ENCODE measurements around the gene ISY1. TPM values are rescaled to one million over a fixed set of nuclear protein-coding genes. Genes with fewer than 3 reads are reported as not detected.

Gene ISY1
- total and polyA plus RNA-seq, 7 donors, result 18.0 to 31.2 (median 25.2) TPM

DNA sequence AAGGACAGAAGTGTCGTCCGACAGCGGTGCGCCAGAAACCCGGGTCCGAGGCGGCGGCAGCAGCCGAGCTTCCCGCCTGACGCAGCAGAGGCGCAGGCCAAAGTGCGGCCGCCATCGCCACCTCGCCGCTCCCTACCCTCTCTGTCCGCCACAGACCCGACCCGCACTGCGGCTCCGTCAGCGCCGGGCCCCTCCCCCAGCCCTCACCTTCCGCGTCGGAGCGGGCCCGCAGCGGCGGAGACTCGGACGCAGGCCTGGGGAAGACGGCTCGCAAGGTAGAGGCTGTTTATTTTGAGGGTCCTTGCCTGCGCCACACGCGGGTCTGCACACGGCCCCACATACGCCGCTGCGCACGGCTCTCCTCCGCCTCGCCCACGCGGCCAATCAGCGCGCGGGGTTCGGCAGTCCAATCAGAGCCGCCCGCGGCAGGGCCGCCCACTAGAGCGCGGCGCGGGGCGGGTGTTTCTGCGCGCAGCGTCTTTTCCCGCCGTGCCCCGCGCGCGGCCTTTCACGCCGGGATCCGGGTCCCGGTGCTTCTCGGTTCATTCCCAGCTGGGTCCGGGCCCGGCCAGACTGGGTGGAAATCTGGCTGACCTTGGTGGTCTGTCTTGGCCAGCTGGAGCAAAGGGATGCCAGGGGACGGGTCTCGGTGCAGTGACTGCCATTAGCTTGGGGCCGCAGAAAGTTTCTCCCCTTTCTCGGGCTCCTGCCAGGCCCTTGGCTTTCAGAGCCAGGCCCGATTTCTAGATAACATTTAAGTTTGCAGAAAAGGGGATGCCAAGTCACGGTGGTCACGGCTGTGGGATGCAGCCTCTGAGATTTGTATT lies 22.9 kb upstream of the ISY1 start, which contains the start of gene CNBP:
CNBP (minus strand) TSS at position 328 of the 827 bp plus-strand sequence. CDS start 12,139 bp downstream, outside the sequence.
- intact Hi-C loops (cut with DNase I), result loop anchor here (1.0 to 5.0 kb wide), 3 partner anchors 22 to 131 kb away; partner anchors contain the start of gene ISY1
- peak; percentile 96 for DNase-seq
- Histone ChIP-seq H3K27me3 (no peaks in the 10 kb centered on the region), H3K4me3 (peak within 1 kb of the TSS; percentile 82 to 97 (median 92)), H3K9me3 (no peaks in the 10 kb centered on the region), H3K36me3 (peaks cover 0 to 5% (median 4%) of the 10 kb centered on the region in 4 donors), H3K27ac (peak within 1 kb of the TSS; percentile 99), H3K4me1 (peaks cover 0 to 58% (median 46%) of the 10 kb centered on the region in 4 donors)
- TF ChIP-seq EP300 (IDR thresholded peaks at IDR 0.05) (peak in 1 of 4 donors; percentile 9), POLR2AphosphoS5 (IDR thresholded peaks at IDR 0.05) (peak; percentile 99 to 100 (median 100)), POLR2A (IDR thresholded peaks at IDR 0.05) (peak; percentile 97)
- TF ChIP-seq, protein P1, sequence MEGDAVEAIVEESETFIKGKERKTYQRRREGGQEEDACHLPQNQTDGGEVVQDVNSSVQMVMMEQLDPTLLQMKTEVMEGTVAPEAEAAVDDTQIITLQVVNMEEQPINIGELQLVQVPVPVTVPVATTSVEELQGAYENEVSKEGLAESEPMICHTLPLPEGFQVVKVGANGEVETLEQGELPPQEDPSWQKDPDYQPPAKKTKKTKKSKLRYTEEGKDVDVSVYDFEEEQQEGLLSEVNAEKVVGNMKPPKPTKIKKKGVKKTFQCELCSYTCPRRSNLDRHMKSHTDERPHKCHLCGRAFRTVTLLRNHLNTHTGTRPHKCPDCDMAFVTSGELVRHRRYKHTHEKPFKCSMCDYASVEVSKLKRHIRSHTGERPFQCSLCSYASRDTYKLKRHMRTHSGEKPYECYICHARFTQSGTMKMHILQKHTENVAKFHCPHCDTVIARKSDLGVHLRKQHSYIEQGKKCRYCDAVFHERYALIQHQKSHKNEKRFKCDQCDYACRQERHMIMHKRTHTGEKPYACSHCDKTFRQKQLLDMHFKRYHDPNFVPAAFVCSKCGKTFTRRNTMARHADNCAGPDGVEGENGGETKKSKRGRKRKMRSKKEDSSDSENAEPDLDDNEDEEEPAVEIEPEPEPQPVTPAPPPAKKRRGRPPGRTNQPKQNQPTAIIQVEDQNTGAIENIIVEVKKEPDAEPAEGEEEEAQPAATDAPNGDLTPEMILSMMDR (IDR thresholded peaks at IDR 0.05), result no peak
- 0% methylated on average over 83 of the region's 83 CpGs for WGBS, 2 donors

DNA sequence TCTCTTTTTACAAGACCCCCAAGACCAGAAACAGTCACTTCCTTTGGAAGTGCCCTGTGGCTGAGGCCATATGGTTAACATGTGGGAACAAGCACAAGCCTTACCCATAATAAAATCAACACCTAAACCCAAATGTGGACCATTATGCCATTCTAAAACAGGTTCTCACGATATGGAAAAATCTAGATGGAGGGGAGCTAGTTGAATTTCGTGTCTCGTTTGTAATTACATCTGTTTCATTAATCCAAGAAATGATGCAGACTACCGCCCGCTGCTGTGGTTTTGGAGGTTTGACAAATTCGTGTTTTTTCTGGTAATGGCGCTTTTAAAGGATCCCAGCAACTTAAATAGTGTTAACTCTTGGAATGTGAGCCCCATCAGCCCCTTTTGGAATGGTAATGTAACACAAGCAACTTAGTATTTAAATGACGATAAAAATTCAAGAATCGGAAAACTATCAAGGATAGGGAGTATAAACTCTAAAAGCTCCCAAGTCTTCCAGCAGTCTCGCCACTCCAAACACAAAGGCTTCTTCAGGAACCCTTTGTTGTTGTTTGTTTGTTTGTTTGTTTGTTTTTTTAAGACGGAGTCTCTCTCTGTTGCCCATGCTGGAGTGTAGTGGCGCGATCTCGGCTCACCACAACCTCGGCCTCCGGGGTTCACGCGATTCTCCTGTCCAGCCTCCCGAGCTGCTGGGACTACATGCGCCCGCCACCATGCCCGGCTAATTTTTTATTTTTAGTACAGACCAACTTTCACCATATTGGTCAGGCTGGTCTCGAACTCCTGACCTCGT lies 21.7 kb upstream of the ISY1 start:
- no peaks in the 10 kb centered on the region for H3K27me3 ChIP-seq
- H3K4me1 ChIP-seq, result peaks cover 0 to 70% (median 56%) of the 10 kb centered on the region in 4 donors
- WGBS, 2 donors, result 0 to 1% methylated on average over 24 of the region's 24 CpGs
- H3K9me3 ChIP-seq, result no peaks in the 10 kb centered on the region
- peaks cover 0 to 17% (median 5%) of the 10 kb centered on the region in 4 donors for H3K36me3 ChIP-seq
- intact Hi-C loops (cut with DNase I), result loop anchor here (1.0 to 5.0 kb wide), 4 partner anchors 21 to 132 kb away; partner anchors contain the start of gene ISY1
- TF ChIP-seq POLR2A (IDR thresholded peaks at IDR 0.05) (no peak), POLR2AphosphoS5 (IDR thresholded peaks at IDR 0.05) (peak in 1 of 4 donors; percentile 11)
- TF ChIP-seq, protein P1 (IDR thresholded peaks at IDR 0.05), result no peak
- no peak for DNase-seq
- H3K4me3 ChIP-seq, result peak overlapping the region; percentile 82 to 97 (median 92)
- peak overlapping the region; percentile 99 for H3K27ac ChIP-seq

DNA sequence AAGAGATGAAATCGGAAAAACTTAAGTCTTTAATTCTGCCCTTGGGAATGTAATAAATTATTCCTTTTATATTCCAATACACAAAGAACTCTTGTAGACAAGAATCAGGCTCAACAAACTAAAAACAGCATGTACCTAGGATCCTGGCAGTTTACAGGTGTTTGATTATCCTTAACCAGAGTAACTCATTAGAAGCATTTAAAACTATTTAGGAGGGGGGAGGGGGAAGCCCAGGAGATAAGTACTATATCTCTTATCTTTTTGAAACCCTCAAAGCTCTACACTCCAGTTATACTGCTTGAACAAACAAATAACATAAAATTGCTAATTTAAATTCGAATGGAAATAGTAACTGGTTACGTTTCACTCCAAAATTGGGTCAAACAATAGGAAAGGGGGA lies 21.0 kb upstream of the ISY1 start:
- no peaks in the 10 kb centered on the region for H3K9me3 ChIP-seq
- intact Hi-C loops (cut with DNase I), result loop anchor here (1.0 to 5.0 kb wide), 3 partner anchors 45 to 133 kb away; no protein-coding TSS in a partner anchor
- WGBS, 2 donors, result 18 to 22% methylated on average over 3 of the region's 3 CpGs
- peaks cover 0 to 78% (median 64%) of the 10 kb centered on the region in 4 donors for H3K4me1 ChIP-seq
- H3K4me3 ChIP-seq, result peak overlapping the region; percentile 82 to 97 (median 92)
- peaks cover 0 to 21% (median 7%) of the 10 kb centered on the region in 4 donors for H3K36me3 ChIP-seq
- TF ChIP-seq, protein P1 (IDR thresholded peaks at IDR 0.05), result no peak
- no peak for TF ChIP-seq EP300 (IDR thresholded peaks at IDR 0.05)
- no peak for TF ChIP-seq POLR2A (IDR thresholded peaks at IDR 0.05)
- TF ChIP-seq POLR2AphosphoS5 (IDR thresholded peaks at IDR 0.05), result no peak
- peak overlapping the region; percentile 99 for H3K27ac ChIP-seq
- DNase-seq, result no peak
- H3K27me3 ChIP-seq, result no peaks in the 10 kb centered on the region

DNA sequence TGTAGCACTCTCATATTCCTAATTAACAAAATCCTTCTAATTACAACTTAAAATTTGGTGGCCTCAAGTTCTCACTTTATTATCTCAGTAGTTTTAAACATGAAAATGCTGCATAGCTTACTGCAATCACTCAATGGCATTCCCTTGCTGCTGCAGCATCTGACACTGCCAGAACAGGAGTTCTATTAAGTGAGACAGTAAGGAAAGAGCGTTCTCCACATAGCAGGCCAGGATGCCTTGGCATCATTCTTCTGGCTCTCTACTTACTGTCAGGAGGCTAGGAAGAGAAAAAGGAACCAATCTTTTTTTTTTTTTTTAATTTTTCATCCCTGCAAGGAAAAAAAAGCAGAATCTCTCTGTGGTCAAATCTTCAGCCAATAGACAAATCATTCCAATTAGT lies 19.6 kb upstream of the ISY1 start:
- intact Hi-C loops (cut with DNase I), result loop anchor here (5.0 kb wide), 1 partner anchor 47 kb away; no protein-coding TSS in a partner anchor
- WGBS, 2 donors, result 34 to 51% methylated on average over 1 of the region's 1 CpG
- H3K4me3 ChIP-seq, result peak overlapping the region in 3 of 4 donors; percentile 10 to 87 (median 82)

More for the DNA sequence above, 19.6 kb upstream of the ISY1 start:
- Histone ChIP-seq H3K27ac (peak overlapping the region; percentile 99), H3K9me3 (no peaks in the 10 kb centered on the region), H3K4me1 (peaks cover 0 to 85% (median 75%) of the 10 kb centered on the region in 4 donors), H3K36me3 (peaks cover 0 to 21% (median 8%) of the 10 kb centered on the region in 4 donors), H3K27me3 (no peaks in the 10 kb centered on the region)
- DNase-seq, result no peak
- no peak for TF ChIP-seq EP300 (IDR thresholded peaks at IDR 0.05)
- no peak for TF ChIP-seq POLR2AphosphoS5 (IDR thresholded peaks at IDR 0.05)
- TF ChIP-seq, protein P1 (IDR thresholded peaks at IDR 0.05), result no peak

Measured in sigmoid colon (tissue), 7 donors.